Measurements from ENCODE around the gene FNDC3A.
"Not testable (repeated sequence)": the region's sequence is repeated elsewhere in the genome, so short reads cannot be mapped to it uniquely, and the experiment has no call there.

Gene FNDC3A

GRCh38 chr13:49093376-49093775, 117.7 kb downstream of the FNDC3A start:
- no peak for DNase-seq

GRCh38 chr13:49097374-49097773, 121.7 kb downstream of the FNDC3A start:
- no peak for DNase-seq

- DNase-seq: no peak
These were observed 122.5 kb downstream of the FNDC3A start for GRCh38 chr13:49098198-49098597.

GRCh38 chr13:49098771-49099512, 123.2 kb downstream of the FNDC3A start:
- DNase-seq: no peak

GRCh38 chr13:49099513-49099877, 123.8 kb downstream of the FNDC3A start:
- DNase-seq: no peak

GRCh38 chr13:49100637-49101570, 125.2 kb downstream of the FNDC3A start:
- DNase-seq: no peak

- no peak for DNase-seq
These were observed 132.5 kb downstream of the FNDC3A start for GRCh38 chr13:49108196-49108595.

- DNase-seq: peak; percentile 87
These were observed 134.6 kb downstream of the FNDC3A start for GRCh38 chr13:49110122-49110912.

- DNase-seq: no peak
These were observed 135.1 kb downstream of the FNDC3A start for GRCh38 chr13:49110913-49111170.

GRCh38 chr13:49112782-49113525, 137.2 kb downstream of the FNDC3A start:
- no peak for DNase-seq

GRCh38 chr13:49113526-49114286, 138.0 kb downstream of the FNDC3A start:
- DNase-seq: no peak

- no peak for DNase-seq
These were observed 141.2 kb downstream of the FNDC3A start for GRCh38 chr13:49116873-49117272.

- not testable (repeated sequence) for DNase-seq
These were observed 142.7 kb downstream of the FNDC3A start for GRCh38 chr13:49118455-49118854.

GRCh38 chr13:49124693-49125304, 149.1 kb downstream of the FNDC3A start:
- DNase-seq: no peak

GRCh38 chr13:49125964-49126524, 150.3 kb downstream of the FNDC3A start:
- no peak for DNase-seq

GRCh38 chr13:49132479-49133002, 156.8 kb downstream of the FNDC3A start:
- no peak for DNase-seq

GRCh38 chr13:49134305-49134704, 158.6 kb downstream of the FNDC3A start:
- no peak for DNase-seq

GRCh38 chr13:49137138-49137643, 161.5 kb downstream of the FNDC3A start:
- DNase-seq: not testable (repeated sequence)

GRCh38 chr13:49140910-49141611, 165.3 kb downstream of the FNDC3A start:
- DNase-seq: no peak

GRCh38 chr13:49146950-49147355, 171.2 kb downstream of the FNDC3A start:
- DNase-seq: no peak
